Measurements from ENCODE around the gene FSD2. TPM values are rescaled to one million over a fixed set of nuclear protein-coding genes. Genes with fewer than 3 reads are reported as not detected.

The FSD2 gene
- polyA plus RNA-seq, result under 1 TPM in 2 of 4 donors, not detected in 2; 0.18 to 0.45 TPM
- long read RNA-seq, donor 1, result 0 reads
- long read RNA-seq, donor 2, result 0 reads
- long read RNA-seq, donor 3, result 0 reads
- long read RNA-seq, donor 4, result 0 reads
- long read RNA-seq, donor 5, result 0 reads
- long read RNA-seq, donor 6, result 0 reads
- long read RNA-seq, donor 7, partial matches to known transcripts, result 25 of 31 reads
- long read RNA-seq, donor 7, other reads (novel, unspliced or antisense), result 5 of 31 reads
- long read RNA-seq, donor 8, result 0 reads
- long read RNA-seq, donor 9, result 0 reads
- long read RNA-seq, donor 10, result 0 reads

GRCh38 chr15:82805994-82806406 lies at the start of gene FSD2:
TSS of gene FSD2 (minus strand) at chr15:82806069. CDS start at chr15:82787390, 18,679 bp downstream.
- H3K9me3 ChIP-seq (ENCODE audit: control insufficient read depth in 2 of 2, insufficient read depth in 1 of 2, low read depth in 1 of 2, low read length in 1 of 2), result no peaks in the 10 kb centered on the region
- DNase-seq, result no peak
- no peaks in the 10 kb centered on the region for H3K27me3 ChIP-seq (ENCODE audit: control insufficient read depth in 3 of 3, insufficient read depth in 3 of 3, low read length in 3 of 3)
- WGBS, 3 donors, result 75 to 92% (median 89%) methylated on average over 2 of the region's 2 CpGs
- H3K4me3 ChIP-seq (ENCODE audit: low read depth in 1 of 3, low read length in 3 of 3), result no peak within 1 kb of the TSS
- no peaks in the 10 kb centered on the region for H3K36me3 ChIP-seq (ENCODE audit: control insufficient read depth in 3 of 3, insufficient read depth in 2 of 3, low read depth in 1 of 3, low read length in 3 of 3)
- FAIRE-seq, result no peak
- H3K4me1 ChIP-seq (ENCODE audit: control insufficient read depth in 3 of 3, insufficient read depth in 2 of 3, low read depth in 1 of 3, low read length in 2 of 3), result peaks cover 0 to 4% (median 0%) of the 10 kb centered on the region in 3 donors
- no peak within 1 kb of the TSS for H3K27ac ChIP-seq (ENCODE audit: low read depth in 1 of 3, low read length in 2 of 3)

DNA sequence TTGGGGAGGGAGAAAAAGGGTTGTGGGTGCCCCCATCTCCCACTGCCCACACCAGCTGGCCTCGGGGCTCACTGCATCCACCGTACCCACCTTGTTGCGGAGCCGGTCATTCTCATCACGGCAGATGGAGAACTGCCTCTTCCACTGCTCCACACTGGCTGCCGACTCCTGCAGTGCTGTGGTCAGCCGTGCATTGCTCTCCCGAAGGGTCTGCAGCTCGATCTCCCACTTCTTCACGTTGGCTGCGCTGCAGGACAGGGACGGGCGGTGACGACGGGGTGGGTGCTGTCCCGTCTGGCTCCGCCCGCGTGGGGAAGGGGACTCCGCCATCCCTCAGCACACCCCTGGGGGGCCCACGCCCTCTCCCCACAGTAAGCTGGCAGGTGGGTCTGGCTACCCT lies 48.7 kb upstream of the FSD2 start:
- 91 to 93% (median 93%) methylated on average over 21 of the region's 21 CpGs for WGBS, 3 donors
- Histone ChIP-seq H3K27ac (ENCODE audit: low read depth in 1 of 3, low read length in 2 of 3) (no peak overlapping the region), H3K9me3 (ENCODE audit: control insufficient read depth in 2 of 2, insufficient read depth in 1 of 2, low read depth in 1 of 2, low read length in 1 of 2) (no peaks in the 10 kb centered on the region), H3K36me3 (ENCODE audit: control insufficient read depth in 3 of 3, insufficient read depth in 2 of 3, low read depth in 1 of 3, low read length in 3 of 3) (peaks cover 0 to 2% (median 0%) of the 10 kb centered on the region in 3 donors), H3K27me3 (ENCODE audit: control insufficient read depth in 3 of 3, insufficient read depth in 3 of 3, low read length in 3 of 3) (no peaks in the 10 kb centered on the region), H3K4me3 (ENCODE audit: low read depth in 1 of 3, low read length in 3 of 3) (no peak overlapping the region), H3K4me1 (ENCODE audit: control insufficient read depth in 3 of 3, insufficient read depth in 2 of 3, low read depth in 1 of 3, low read length in 2 of 3) (no peaks in the 10 kb centered on the region)
- no peak for FAIRE-seq
- no peak for DNase-seq

GRCh38 chr15:82852941-82853561 lies 47.2 kb upstream of the FSD2 start:
- Histone ChIP-seq H3K4me3 (ENCODE audit: low read depth in 1 of 3, low read length in 3 of 3) (no peak overlapping the region), H3K9me3 (ENCODE audit: control insufficient read depth in 2 of 2, insufficient read depth in 1 of 2, low read depth in 1 of 2, low read length in 1 of 2) (no peaks in the 10 kb centered on the region), H3K36me3 (ENCODE audit: control insufficient read depth in 3 of 3, insufficient read depth in 2 of 3, low read depth in 1 of 3, low read length in 3 of 3) (peaks cover 0 to 2% (median 0%) of the 10 kb centered on the region in 3 donors), H3K4me1 (ENCODE audit: control insufficient read depth in 3 of 3, insufficient read depth in 2 of 3, low read depth in 1 of 3, low read length in 2 of 3) (no peaks in the 10 kb centered on the region), H3K27me3 (ENCODE audit: control insufficient read depth in 3 of 3, insufficient read depth in 3 of 3, low read length in 3 of 3) (no peaks in the 10 kb centered on the region), H3K27ac (ENCODE audit: low read depth in 1 of 3, low read length in 2 of 3) (no peak overlapping the region)
- FAIRE-seq, result no peak
- DNase-seq, result no peak
- WGBS, 3 donors, result 66 to 84% (median 67%) methylated on average over 16 of the region's 16 CpGs

- H3K4me1 ChIP-seq (ENCODE audit: control insufficient read depth in 3 of 3, insufficient read depth in 2 of 3, low read depth in 1 of 3, low read length in 2 of 3), result no peaks in the 10 kb centered on the region
- DNase-seq (no peak), FAIRE-seq (no peak)
- H3K4me3 ChIP-seq (ENCODE audit: low read depth in 1 of 3, low read length in 3 of 3), result no peak overlapping the region
- no peaks in the 10 kb centered on the region for H3K27me3 ChIP-seq (ENCODE audit: control insufficient read depth in 3 of 3, insufficient read depth in 3 of 3, low read length in 3 of 3)
- no peak overlapping the region for H3K27ac ChIP-seq (ENCODE audit: low read depth in 1 of 3, low read length in 2 of 3)
- 77 to 86% (median 80%) methylated on average over 9 of the region's 9 CpGs for WGBS, 3 donors
- H3K36me3 ChIP-seq (ENCODE audit: control insufficient read depth in 3 of 3, insufficient read depth in 2 of 3, low read depth in 1 of 3, low read length in 3 of 3), result peaks cover 0 to 2% (median 0%) of the 10 kb centered on the region in 3 donors
- H3K9me3 ChIP-seq (ENCODE audit: control insufficient read depth in 2 of 2, insufficient read depth in 1 of 2, low read depth in 1 of 2, low read length in 1 of 2), result no peaks in the 10 kb centered on the region
Observed at GRCh38 chr15:82851981-82852511, 46.2 kb upstream of the FSD2 start.

- WGBS, 3 donors, result 87 to 94% (median 92%) methylated on average over 14 of the region's 14 CpGs
- Histone ChIP-seq H3K4me3 (ENCODE audit: low read depth in 1 of 3, low read length in 3 of 3) (no peak overlapping the region), H3K27ac (ENCODE audit: low read depth in 1 of 3, low read length in 2 of 3) (no peak overlapping the region), H3K36me3 (ENCODE audit: control insufficient read depth in 3 of 3, insufficient read depth in 2 of 3, low read depth in 1 of 3, low read length in 3 of 3) (peaks cover 0 to 2% (median 0%) of the 10 kb centered on the region in 3 donors), H3K27me3 (ENCODE audit: control insufficient read depth in 3 of 3, insufficient read depth in 3 of 3, low read length in 3 of 3) (no peaks in the 10 kb centered on the region), H3K4me1 (ENCODE audit: control insufficient read depth in 3 of 3, insufficient read depth in 2 of 3, low read depth in 1 of 3, low read length in 2 of 3) (no peaks in the 10 kb centered on the region), H3K9me3 (ENCODE audit: control insufficient read depth in 2 of 2, insufficient read depth in 1 of 2, low read depth in 1 of 2, low read length in 1 of 2) (no peaks in the 10 kb centered on the region)
- no peak for DNase-seq
- no peak for FAIRE-seq
Observed at GRCh38 chr15:82851306-82851850, 45.5 kb upstream of the FSD2 start.

- FAIRE-seq (no peak), DNase-seq (no peak)
- H3K9me3 ChIP-seq (ENCODE audit: control insufficient read depth in 2 of 2, insufficient read depth in 1 of 2, low read depth in 1 of 2, low read length in 1 of 2), result no peaks in the 10 kb centered on the region
- H3K27ac ChIP-seq (ENCODE audit: low read depth in 1 of 3, low read length in 2 of 3), result no peak overlapping the region
- H3K36me3 ChIP-seq (ENCODE audit: control insufficient read depth in 3 of 3, insufficient read depth in 2 of 3, low read depth in 1 of 3, low read length in 3 of 3), result peaks cover 0 to 2% (median 0%) of the 10 kb centered on the region in 3 donors
- no peaks in the 10 kb centered on the region for H3K4me1 ChIP-seq (ENCODE audit: control insufficient read depth in 3 of 3, insufficient read depth in 2 of 3, low read depth in 1 of 3, low read length in 2 of 3)
- H3K27me3 ChIP-seq (ENCODE audit: control insufficient read depth in 3 of 3, insufficient read depth in 3 of 3, low read length in 3 of 3), result no peaks in the 10 kb centered on the region
- 75 to 76% (median 75%) methylated on average over 7 of the region's 7 CpGs for WGBS, 3 donors
- no peak overlapping the region for H3K4me3 ChIP-seq (ENCODE audit: low read depth in 1 of 3, low read length in 3 of 3)
Observed at GRCh38 chr15:82850731-82851130, 44.9 kb upstream of the FSD2 start.

GRCh38 chr15:82849556-82850512 lies 44.0 kb upstream of the FSD2 start:
- H3K27ac ChIP-seq (ENCODE audit: low read depth in 1 of 3, low read length in 2 of 3), result peak overlapping the region in 1 of 3 donors; percentile 49
- WGBS, 3 donors, result 18 to 26% (median 24%) methylated on average over 23 of the region's 23 CpGs
- FAIRE-seq, result no peak

More at GRCh38 chr15:82849556-82850512, 44.0 kb upstream of the FSD2 start:
- Histone ChIP-seq H3K27me3 (ENCODE audit: control insufficient read depth in 3 of 3, insufficient read depth in 3 of 3, low read length in 3 of 3) (no peaks in the 10 kb centered on the region), H3K4me1 (ENCODE audit: control insufficient read depth in 3 of 3, insufficient read depth in 2 of 3, low read depth in 1 of 3, low read length in 2 of 3) (no peaks in the 10 kb centered on the region), H3K4me3 (ENCODE audit: low read depth in 1 of 3, low read length in 3 of 3) (no peak overlapping the region), H3K9me3 (ENCODE audit: control insufficient read depth in 2 of 2, insufficient read depth in 1 of 2, low read depth in 1 of 2, low read length in 1 of 2) (no peaks in the 10 kb centered on the region), H3K36me3 (ENCODE audit: control insufficient read depth in 3 of 3, insufficient read depth in 2 of 3, low read depth in 1 of 3, low read length in 3 of 3) (peaks cover 0 to 2% (median 0%) of the 10 kb centered on the region in 3 donors)
- DNase-seq, result peak; percentile 88 to 92

Data from small intestine (tissue), 16 donors.